ENCODE results near the gene KCTD10.

Gene KCTD10

GRCh38 chr12:109477185-109477962 is at the start of gene KCTD10, which contains the start of gene UBE3B:
Gene KCTD10, minus strand, starts transcription at chr12:109477300. Its CDS starts 38 bp downstream, at chr12:109477262.
Gene UBE3B, plus strand, starts transcription at chr12:109477634. Its CDS starts 5,918 bp downstream, at chr12:109483552.
- peak; percentile 91 for DNase-seq

GRCh38 chr12:109525279-109525585 is 48.1 kb upstream of the KCTD10 start:
- no peak for DNase-seq

DNA sequence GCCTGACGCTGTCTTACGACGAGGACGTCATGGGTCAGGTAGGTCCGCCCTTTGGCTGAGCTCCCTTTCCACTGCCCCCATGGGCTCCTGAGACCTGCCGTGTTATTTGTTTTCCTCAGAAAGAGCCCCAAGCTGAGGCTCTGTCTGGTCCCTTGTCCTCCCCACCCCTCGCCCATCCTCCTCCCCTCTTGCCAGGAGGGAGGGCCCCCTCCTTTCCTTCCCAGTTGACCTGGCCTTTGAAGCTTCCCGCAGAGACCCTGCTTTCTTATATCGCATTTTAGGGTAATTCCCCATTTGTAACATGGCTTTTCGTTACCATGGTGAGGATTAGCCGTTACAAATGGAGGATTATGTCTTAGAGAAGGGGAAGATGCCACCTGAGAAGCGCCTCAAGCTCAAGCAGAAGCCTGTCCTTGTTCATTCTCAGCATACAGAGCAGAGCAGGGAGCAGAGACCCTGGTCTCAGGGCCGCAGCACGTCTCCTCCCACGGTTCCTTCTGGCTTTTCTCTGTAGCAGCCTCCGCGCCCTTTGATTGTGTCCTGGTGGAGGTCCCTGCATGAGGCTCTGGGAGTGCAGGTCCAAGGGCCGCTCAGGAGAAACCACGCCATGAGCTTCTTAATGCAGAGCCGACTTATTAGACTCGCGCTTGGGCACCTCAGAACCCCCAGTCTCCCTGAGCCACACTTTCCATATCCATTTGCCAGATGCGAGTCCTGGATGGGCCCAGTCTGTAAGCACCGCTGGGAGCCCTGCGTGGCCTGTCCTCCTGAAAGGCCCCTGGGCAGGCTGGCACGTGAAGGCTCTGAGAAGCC is 47.6 kb upstream of the KCTD10 start:
- DNase-seq: no peak

- no peak for DNase-seq
Measured at GRCh38 chr12:109523504-109523903, 46.4 kb upstream of the KCTD10 start.

GRCh38 chr12:109523071-109523470 is 46.0 kb upstream of the KCTD10 start:
- no peak for DNase-seq

DNA sequence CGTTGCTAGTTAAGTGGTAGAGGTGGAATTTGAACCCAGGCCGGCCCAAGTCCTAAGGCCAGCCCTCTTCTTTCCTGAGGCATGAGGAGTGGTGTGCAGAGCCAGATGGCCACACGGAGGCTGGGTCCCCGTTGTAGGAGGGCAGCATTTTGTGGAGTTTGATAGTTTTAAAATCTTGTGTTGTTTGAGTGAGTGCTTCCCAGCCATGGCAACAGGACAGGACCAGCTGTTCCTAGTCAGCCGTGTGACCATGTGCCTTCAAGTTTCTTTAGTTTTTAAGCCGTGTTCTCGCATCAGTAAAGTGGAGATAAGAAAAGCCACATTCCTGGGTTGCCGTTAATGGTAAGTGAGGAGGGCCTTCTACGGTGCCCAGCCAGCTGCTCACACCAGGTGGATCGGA is 44.7 kb upstream of the KCTD10 start:
- no peak for DNase-seq

DNA sequence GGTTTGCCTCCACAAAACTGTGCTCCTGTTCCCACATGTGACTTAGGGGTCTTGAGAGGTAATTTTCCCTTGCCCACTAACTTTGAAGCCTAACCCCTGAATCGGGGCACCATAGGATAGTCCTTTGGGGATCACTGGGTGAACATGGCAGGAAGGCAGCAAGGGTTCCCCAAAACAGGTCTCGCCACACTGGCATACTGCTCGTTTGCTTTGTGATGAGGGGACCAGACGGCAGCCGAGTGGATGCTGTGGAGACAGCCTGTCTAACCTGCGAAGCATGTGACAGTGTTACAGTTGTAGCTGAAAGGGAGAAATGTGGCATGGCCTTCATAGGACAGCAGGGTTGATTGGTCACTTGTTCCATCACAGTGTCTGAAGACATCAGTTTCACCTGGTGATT is 42.7 kb upstream of the KCTD10 start:
- DNase-seq: no peak

DNA sequence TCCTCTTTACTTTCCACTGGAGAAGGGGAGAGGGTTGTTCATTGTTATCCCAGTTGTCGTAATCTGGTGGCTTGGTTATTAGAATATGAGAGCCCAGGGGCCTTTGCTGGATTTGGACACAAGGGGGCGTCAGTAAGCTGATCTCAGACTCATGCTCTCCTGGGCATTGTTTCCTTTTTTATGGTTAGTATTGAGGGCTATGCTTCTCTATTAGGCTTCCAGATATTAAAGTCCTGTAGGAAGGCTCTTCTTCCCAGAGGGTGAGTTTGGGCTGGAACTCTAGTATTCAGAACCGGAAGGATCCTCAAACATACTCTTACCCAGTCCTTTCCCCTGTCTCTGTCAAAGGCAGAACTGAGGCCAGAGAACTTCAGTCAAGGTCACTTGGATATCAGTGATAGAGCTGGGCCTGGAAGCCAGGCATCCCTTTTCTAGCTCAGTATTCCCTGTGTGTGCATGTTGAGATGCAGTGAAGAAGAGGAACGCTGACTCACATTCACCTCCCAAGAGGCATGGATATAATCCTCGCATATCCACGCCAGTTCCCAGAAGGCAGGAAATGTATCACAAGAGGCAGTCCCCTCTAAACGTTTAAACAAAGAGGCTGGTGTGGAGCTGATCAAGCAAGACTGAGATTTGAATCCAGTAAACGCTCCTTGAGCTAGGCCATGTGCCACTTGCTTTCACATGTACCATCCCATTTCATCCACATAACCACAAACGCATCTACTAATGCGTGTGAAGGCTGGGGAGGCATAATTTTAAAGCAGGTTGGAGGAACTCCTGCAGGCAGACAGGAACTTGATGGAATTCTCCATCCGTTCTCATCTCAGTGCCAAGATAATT is 41.9 kb upstream of the KCTD10 start:
- peak; percentile 67 for DNase-seq

DNA sequence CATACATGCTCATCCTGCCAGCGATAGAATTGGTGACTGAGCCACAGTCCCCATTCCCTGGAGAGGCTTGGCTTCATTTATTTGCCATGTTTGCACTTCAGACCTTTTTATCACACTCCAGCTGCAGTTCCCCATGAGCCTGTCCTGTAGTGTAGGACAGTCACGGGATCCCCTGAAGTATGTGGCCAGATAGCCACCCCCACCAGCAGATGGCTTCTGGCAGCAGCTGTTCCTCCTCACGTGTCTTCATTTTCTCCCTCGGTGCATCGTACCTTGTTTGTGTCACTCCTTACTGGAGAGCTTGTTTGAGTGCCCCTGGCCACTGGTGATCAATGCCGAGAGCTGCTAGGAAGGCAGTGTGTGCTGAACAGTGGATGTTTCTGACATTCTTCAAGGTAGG is 40.5 kb upstream of the KCTD10 start:
- no peak for DNase-seq

DNA sequence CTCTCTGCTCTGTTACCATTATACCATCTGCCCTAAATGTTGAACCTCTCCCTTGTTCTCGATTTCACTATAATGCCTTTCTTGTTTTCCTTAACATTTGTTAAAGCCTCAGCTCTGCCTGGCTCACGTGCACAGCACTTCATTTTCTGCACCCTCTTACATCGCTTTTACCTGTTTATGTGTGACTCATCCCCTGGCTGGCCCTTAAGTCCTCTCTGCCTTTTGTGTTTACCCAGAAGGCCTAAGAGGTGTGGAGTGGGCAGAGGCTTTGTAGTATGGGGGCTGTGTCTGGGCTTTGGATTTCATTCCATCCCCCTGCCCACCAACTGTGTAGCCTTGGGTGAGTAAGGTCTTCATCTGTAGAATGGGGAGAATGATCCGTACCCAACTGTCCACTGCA is 36.9 kb upstream of the KCTD10 start:
- DNase-seq: no peak

GRCh38 chr12:109513051-109513450 is 36.0 kb upstream of the KCTD10 start:
- no peak for DNase-seq

DNA sequence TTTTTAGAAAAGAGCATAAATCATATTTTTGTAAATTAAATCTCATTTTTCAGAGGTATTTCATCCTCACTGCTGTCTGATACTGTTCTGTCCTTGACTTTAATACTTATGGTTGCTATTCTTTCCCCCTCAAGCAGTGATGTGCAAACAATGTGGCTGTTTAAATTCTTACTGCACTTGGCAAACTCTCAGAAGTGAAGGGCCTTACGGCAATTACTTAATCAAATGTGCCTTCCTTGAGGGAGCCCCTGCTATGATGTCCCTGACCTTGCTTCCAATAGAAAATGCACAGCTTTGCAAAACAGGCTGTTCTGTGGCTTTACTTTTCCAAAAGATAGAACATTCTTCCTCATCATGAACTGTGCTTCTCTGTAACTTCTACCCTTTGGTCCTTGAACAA is 35.5 kb upstream of the KCTD10 start:
- no peak for DNase-seq

DNA sequence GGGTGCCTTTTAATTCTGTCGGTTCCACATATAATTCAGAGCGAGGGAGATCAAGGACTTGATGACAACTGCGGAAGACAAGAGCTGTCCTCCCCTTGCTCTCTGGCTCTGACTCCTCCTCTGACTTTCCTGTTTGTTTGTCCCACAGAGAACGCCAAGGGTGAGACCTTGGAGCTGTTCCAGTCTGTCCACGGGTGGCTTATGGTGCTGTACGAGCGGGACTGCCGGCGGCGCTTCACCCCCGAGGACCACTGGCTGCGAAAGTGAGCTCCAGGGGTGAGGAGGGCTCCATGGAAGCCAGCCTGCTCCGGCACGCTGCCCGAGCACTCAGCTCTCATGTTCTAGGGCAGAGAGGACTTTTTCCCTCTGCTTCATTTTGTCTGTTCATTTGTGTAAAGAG is 33.1 kb upstream of the KCTD10 start:
- DNase-seq: no peak

DNA sequence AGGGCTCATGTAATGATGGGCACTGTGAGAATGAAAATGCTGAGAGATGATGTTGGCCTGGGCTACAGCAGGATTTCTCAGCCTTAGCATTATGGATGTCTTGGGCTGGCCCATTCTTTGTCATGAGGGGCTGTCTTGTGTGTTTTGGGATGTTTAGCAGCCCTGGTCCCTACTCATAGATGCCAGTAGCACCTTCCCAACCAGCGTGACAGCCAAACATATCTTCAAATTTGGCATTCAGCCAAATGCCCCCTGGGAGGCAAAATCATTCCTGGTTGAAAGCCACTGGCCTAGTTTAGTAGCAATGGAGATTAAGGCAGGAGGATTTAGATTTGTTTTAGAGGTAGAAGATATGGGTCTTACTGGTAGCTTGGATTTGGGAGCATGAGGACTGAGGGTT is 27.0 kb upstream of the KCTD10 start:
- no peak for DNase-seq

GRCh38 chr12:109503611-109504010 is 26.5 kb upstream of the KCTD10 start:
- DNase-seq: no peak

- DNase-seq: no peak
Measured at GRCh38 chr12:109502332-109502731, 25.2 kb upstream of the KCTD10 start.

DNA sequence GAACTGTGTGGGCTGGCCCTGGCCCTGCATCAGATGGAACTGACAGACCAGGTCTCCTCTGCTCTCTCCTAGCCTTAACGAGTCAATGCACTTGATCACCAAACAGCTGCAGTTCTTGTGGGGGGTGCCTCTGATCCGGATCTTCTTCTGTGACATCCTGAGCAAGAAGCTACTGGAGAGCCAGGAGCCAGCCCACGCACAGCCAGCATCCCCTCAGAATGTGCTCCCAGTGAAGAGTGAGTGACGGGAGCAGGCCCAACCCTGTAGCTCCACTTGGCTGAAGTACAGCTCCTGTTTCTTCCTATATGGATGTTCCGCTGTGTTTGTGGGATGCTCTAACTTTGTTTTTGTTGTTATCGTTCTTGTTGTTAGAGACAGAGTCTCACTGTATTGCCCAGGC is 24.2 kb upstream of the KCTD10 start:
- no peak for DNase-seq

- no peak for DNase-seq
Measured at GRCh38 chr12:109500406-109501185, 23.5 kb upstream of the KCTD10 start.

DNA sequence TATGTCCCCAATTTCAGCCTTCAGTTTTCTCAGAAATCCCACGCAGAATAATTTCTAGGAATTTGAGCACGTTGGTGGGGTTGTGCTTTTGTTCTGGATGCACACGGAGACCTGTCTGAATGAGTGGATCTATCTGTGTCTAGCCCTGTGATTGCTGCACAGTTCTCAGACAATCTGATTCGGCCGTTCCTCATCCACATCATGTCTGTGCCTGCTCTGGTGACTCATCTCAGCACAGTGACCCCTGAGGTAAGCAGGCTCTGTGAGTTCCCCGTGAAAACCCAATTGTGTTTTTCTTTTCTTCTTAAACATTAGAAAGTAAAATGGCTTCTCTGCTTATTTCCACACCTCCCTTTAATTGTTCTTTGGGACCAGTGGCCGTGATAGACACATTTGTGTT is 20.6 kb upstream of the KCTD10 start:
- no peak for DNase-seq

GRCh38 chr12:109496306-109496705 is 19.2 kb upstream of the KCTD10 start:
- DNase-seq: no peak

DNA sequence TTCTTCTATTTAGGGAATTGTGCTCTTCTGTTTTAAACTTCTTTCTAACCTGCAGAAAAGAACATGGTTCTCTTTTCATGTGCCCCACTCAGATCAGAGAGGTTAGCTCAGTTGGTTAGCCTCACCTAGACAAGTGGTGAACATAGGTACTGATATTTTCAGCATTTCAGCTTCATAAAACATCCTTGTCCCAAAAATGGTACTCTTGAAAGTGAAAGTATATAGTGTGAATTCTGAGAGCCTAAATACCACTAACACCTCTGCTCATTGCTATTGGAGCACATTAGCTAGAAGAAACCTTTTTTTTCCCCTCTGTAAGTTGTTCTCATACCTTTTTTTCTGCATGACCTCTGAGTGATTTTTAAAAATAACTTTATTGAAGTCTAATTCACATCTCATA is 17.9 kb upstream of the KCTD10 start:
- no peak for DNase-seq

DNA sequence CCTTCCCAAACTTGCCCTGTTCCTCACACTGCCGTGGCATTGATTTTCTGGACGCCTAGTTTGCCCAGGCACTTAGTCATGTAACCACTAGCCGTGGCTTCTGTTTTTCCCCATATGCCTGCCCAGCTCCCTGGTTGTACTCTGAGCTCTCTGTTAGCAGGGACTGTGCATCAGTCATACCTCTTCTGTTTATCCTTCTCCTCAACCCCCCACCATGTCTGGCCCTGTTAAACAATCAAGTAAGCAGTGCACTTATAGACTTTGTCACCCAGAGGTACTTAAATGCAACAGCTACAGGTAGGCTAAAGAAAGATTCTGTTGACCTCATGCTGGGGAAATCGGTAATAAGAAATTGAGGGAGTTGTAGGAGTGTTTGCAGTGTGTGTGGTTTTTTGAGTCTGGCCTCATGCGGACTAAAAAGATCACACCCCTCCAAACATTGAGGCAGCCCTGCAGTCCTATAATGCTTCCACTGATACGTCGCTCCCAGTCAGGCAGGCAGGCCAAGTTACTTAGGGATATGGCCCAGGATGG is 17.3 kb upstream of the KCTD10 start:
- no peak for DNase-seq

Measured in stimulated activated CD4-positive, alpha-beta T cell treated with anti-CD3 and anti-CD28 coated beads, Interleukin-15, amount 100 ng/mL, for 24 hours (primary cell).